Hematopoietic multipotent progenitor cell treated with erythropoietin and hydrocortisone succinate and interleukin-3 and kit ligand, for 8 days (in vitro differentiated cells): ENCODE results near the gene SFXN5.

Source experiments
- DNase-seq: peaks from one replicate; pipeline ENCODE4 v3.0.0-alpha.2; 2015

The SFXN5 gene

DNA sequence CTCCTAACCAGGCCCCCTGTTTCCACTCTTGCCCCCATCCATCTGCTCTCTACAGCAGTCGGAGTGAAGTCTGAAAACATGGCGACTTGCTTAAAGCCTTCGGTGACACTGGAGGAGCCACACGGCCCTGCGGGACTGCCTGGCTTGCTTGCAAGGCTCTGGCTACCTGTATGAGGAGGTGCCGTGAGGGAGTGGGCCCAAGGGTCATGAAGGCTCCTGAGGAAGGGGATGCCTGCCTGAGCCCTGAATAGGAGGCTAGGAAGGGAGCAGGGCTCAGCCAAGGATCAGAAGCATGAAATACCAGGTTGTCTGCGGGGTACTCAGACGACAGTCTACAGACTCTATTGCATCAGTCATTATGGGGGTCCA, 78.8 kb downstream of the SFXN5 start:
- no peak for DNase-seq

DNA sequence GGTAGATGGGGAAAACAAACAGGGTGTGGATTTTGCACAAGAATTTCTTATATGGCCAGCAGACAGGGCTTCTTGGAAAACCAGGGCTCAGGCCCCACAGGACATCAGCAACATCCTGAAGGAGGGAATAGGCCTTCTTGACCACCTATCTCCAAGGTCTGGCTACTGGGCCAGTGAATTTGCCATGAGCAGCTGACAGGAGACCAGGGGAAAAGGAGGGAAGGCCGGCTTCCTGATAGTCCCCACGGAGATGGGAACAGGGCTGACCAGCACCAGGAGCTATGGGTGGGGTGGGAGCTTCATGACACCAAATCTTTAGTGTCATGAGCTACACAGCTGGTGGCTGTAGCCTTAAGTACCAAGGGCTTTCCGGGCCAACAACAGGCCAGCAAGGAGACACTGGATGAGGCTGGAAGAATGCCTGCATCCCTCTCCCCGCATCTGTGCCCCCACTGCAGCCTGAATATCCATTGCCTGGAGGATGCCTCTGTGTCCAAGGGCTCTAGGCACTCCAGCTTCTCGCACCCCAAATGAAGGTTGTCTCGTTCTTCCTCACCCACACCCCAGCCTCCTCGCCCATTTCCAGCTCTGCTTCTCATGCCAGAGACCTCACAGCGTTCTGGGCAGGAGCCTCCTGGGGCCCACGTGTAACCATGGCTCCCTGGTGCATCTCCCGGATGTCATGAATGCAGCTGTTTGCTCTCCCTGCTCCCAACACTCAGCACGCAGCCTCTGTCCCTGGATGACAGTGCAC, 79.4 kb downstream of the SFXN5 start:
- DNase-seq, result no peak

DNA sequence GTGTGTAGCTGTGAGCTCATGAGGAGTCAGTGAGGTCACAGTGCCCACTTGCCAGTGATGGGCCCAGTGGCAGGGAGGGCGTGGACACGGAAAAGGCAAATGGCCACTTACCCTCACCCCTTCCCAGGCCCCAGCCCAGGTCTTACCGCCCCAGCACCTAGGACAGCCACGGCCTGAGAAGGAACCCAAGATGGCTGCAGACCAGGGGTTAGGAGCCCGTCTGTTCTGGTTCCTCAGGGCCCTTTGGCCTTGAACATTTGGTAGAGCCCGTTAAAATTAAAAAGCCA, 80.1 kb downstream of the SFXN5 start:
- no peak for DNase-seq

DNA sequence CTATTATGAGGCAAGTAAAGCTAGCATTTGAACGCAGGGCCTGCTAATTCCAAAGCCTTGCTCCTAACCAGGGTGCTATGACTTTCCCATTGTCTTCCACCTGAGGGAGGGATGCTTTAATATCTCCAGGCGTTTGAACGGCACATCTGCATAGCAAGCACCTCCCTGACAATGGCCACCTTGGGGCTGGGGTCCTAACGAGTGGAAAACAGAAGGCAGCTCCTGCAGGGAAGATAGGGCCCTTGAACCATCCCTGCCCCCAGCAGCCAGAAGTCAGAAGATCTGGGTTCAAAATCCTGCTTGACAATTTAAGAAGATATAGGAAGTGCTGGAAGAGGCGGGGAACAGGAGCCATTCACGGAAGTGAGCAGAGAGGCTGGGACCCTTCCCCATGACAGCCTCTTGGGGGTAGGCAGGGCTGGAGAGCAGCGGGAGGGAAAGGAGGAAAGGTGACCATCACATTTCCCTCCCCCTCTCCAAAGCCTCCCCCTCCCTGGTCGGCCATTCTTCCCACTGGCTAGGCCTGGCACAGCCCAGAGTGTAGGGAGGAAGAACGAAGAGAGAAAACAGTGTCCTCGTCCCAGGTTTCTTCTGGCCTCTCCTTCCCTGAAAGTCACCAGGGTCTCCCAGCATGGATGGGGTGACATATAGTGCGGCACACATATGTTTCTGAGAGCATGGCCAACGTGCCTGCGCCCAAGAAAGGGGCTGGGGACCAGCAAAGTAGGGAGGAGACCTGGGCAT, 80.6 kb downstream of the SFXN5 start:
- no peak for DNase-seq

DNA sequence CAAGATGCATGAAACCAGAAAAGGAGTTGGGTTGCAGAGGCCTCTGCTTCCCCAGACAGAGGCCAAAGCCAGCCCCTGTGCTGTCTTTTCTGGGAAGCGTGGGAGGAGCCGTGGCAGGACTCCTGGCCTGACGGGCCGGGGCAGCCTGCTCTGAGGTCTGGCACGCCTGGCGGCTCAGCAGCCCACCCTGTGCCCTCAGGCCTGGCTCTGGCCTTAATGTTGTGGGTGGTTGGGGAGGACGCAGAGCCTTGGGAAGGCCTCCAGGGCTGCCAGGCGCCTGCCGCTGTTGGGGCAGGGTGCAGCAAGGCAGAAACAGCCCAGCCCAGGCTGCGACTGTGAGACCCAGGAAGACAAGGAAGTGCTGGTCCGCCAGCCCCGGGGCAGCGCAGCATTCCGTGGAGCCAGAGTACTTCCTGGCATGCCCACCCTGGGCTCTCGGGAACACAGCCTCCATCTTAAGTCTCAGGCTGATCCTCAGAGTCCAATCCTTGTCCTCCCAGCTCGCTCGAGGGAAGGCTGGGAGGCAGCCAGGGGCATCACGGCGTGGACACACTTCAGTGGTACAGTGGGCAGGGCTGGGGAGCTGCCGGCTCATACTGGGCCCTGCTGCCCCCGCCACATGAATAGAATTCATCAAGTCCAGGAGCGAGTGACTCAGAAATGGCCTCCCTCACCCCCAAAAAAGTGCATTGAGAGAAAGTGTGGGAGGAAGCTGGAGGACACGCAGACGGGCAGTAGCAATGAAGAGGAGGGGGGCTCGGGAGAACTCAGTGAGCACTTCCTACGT, 81.5 kb downstream of the SFXN5 start:
- no peak for DNase-seq

DNA sequence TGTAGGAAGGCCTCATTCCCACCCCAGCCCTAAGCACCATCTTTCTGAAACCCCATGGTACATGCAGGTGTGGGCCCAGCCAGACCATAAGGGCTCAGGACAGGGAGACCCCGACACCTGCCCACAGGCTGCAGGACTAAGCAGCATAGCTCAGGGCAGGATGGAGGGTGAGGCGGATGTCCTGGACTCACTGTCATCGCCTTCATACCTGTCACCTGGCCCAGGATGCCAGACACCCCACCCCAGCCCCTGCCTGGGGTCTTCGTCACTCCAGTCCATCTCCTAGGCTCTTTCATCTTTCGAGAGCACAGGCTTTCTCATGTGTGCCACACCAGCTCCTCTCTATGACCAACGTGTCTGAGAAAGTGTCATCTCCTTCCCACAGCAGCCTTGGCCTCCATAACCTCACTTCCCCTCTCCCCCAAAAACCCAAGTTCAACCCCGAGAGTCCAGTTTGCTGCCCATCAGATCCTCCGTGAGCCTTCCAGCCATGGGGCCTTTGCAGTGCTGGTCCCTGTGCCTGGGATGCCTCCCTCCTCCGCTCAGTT, 82.7 kb downstream of the SFXN5 start:
- DNase-seq, result no peak

DNA sequence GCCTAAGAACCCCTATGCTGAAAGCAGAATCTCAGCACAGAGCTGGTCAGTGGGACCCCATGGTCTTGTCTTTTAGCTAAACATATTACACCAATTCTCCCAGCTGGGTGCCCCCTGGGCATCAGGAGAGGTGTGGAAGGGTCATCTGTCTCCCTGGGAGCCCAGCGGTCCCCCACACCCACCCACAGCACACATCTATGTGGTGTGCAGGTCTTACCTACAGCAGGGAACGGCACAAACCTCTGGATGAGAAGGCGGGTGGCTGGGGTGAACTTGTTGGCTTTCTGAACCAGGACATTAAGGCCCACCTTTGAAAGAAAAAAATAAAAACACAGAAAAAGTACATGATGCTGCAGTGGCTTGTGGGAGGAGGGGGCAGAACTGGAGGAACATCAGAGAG, 83.5 kb downstream of the SFXN5 start:
- DNase-seq, result no peak

DNA sequence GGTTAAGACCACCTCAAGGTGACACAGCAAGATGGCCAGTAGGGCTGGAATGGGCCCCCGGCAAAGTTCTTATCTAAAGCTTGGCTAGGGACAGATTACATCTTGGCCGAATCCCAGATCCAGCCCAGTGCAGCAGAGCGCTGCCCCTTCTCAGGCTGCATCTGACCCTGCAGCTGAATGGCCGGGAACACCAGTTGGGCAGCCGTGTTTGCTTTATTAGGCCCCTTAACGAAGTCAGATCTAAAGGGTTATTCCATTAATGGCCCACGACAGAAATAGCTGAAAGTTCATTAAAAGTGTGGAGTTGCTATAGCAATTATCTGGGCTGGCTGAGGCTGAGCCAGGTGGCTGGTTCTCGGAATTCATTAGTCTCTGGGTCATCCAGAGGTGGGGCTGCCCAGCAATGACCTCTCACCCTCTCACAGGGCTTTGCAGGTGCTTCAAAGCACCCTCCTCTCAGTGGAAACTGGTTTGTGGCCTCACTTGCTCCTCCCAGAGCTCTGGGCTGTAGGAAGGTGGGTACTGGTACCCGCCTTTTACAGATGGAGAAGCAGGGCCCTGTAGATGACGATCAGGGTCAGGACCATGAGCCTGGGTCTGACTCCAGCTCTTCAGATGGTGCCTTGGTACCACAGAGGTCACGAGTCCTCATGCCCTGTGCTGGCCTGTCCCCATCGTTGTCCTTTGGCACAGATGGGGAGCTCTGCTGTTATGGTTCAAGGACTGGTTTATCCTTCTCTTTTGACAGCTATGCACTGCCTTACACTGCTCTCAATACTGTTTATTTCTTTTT, 85.4 kb downstream of the SFXN5 start:
- DNase-seq, result no peak

DNA sequence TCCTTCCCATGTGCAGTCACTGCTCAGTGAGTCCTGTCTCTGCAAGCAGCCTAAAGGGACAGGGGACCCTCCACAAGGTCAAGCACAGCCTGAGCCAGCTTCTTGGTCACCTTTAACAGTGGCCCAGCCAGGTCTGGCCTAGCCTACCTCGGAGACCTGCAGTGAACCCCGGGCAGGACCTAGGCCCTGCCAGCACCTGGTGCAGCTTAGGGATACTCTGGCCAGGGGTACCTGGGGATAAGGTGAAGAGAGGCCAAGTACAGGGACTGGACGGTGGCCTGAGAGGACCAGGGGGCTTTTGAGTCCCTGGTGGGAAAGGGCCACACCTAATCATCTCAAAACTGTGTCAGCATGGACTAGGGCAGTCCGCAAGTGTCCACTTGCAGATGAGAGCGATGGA, 86.4 kb downstream of the SFXN5 start:
- DNase-seq, result no peak

DNA sequence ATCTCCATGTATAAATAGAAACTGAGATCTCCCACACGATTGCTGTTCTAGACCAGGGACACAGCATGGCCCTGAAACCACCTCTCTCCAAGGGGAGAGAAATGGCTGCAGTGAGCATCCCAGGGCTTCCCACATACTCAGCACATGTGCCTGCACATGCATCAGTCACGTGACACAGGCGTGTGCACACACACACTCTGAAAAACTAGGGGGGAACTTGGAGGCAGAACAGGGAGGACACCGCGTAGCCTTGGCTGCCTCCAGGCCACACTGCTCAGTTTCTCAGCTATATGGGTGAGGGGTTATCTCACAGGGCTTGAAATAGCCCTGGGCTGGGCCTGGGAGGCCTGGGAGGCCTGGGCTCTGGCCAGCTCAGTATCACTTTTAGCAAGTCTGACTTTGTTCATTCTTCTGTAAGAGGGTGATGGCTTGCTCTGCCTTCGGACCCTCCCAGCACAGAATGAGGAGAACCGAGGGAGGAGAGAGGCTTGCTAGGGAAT, 87.3 kb downstream of the SFXN5 start:
- no peak for DNase-seq

DNA sequence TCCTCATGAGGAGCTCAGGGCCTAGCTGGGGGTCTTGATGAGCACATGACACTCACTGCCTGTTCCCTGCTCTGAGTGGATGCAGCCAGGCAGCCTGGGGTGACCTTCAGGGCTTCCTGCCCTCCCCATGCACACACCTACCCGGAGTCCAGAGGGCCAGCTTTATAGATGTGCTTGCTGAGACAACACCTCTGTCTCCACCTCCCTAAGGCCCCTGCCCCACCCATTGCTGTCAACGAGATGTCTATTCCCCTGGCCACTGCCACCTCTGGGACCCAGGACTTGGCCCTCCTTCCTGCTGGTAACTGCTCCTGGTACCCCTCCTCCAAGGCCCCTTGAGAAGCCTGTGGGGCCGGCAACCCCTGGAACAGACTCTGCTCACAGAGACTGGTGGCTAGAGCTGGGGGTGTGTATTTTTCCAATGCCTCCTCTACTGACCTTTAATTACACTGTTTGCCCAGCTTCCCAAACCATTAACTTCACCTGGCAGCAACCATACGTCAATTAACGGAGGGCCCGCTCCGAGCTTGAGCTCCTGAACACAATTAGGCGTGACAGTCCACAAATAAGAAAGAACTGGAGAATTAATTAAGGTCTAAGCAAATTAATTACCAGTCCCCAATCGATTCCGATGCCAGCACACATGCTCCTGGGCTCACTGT, 87.9 kb downstream of the SFXN5 start:
- DNase-seq, result no peak

DNA sequence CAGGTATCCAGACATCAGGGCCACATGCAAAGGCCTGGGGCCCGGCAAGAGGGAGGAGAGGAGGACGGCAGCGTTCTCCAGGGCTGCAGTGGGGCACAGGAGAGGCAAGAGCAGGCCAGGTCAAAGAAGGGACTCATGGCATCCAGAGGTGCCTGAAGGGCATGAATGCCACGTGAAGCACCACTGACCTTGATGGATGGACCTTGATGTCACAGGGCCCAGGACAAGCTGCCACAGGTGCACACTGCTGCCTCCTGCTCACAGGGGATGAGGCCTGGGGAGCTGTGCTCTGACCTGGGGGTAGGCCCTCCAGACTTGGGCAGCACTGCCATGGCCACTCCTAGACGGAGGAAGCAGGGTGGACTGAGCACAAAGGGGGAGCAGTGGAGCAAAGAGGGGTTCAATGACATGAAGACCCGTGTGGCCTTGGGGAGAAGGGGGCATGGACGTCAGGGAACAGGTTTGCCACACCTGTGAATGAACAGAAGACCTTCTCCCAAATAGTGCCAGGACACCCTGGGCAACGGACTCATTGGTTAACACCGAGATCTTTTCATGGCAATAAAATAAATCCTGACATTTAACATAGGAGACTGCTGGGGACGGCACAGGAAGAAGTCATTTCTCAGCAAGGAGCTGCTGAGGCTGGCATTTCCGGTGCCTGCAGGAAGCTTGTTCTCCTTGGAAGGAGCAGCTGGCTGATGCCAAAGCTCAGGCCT, 88.6 kb downstream of the SFXN5 start:
- DNase-seq, result no peak

DNA sequence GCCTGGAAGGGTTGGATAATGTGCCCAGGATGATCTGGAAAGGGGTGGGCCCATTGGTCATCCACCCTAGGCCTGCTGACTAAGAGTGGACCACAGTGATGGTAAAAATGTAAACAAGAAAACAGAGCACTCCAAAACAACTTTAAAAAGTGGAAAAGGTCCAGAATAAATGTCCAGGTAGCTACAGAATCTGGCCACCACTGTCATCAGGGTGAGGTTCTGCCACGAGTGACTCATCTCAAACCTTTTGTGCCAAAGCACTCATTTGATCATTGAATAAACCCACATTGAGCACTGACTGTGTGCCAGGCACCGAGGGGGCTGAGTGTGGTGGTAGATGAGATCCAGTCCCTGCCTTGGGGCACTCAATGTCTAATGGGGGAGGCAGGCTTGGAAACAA, 89.3 kb downstream of the SFXN5 start:
- DNase-seq, result no peak

DNA sequence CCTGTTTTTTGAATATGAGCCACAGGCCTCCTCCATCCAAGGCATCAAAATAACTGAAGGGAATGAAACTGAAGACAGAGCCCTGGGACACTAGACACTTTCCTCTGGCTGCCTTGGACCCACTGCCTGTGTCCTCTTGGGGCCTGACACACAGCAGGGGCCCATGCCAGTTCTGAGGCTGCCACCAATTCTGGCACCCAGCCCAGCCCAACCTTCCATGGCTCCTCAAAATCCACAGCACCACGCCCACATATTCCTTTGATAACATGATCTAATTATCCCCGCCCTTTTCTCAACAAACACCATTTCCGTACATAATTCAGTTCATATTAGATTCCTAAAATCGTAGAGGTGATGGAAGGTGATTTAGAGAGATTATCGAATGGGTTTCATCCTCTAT, 90.0 kb downstream of the SFXN5 start:
- DNase-seq, result peak; percentile 6

DNA sequence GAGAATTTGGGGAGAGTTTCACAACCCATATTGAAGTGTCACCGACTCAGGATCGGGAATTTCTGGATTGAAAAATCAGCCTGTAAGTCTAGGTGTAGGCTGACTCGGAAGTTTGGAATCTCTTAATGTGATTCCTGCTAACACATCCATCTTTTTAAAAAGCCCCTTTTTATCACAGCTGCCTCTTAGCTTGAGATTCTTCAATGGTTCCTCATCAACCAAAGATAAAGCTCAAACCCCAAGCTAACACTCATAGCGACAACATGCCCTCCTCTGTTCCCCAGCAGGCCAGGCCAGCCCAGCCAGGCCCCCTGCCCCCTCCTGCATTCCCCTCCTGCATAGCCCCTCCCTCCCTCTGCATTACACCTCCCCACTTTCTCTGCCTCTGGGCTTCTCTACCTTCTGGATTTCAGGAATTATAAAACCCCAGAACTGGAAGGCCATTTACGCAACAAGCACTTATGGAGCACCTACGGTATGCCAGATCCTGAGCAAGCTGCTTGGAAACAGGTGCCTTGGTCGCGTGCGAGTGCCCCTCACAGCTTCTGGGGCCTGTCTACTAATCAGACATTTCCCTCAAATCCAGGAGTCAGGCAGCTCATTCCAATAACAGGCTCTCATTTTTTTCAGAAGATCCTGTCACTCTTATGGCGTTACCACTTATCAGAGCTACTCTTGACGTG, 90.8 kb downstream of the SFXN5 start:
- DNase-seq, result no peak

DNA sequence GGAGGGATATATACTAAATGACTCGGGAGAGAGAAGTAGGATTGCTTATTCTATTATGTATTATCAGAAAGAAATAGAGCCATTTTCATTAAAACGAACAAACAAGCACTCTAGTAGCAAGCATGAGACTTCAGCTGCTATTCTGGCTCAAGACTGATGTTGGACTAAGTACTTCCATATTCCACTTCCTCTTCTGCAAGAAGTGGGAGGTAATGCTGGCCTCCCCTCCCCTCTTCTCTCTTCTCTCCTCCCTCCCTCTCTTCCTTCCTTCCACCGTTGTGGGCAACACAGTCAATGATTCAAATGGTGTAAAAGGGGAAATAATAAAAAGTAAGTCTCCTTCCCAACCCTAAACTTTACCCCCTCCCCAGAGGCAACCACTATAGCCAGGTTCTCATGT, 91.6 kb downstream of the SFXN5 start:
- DNase-seq, result peak; percentile 4

DNA sequence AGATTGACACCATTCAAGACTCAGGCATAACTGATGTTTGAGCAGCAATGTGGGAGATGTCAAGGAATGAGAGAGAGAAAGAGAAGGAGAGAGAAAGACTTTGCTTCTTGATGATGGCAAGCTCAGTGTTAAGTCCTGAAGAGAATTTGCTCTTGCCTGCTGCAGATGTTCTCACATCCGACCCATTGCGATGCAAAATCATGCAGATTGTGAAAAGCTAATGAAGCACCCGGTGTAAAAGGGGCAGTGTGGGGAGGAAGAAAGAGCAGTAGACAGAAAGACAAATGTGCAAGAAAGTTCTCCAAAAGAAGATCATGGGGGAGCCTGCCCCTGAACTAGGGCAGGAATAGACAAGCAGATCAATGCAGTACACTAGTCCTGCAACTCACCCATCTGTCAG, 96.5 kb downstream of the SFXN5 start:
- no peak for DNase-seq

DNA sequence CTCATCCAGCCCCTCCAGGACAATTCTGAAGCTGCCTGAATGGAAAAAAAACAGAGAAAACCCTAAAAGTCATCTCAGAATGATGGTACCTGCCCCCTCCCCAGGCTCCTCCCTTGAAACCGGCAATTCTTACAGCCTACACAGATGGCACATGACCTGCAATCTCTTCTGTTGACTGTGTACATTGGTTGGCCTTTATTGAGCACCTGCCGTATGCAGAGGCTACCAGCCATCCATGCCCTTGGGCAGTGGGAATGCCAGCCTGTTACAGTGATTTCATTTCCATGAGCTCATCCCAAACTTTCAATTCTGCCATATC, 97.1 kb downstream of the SFXN5 start:
- no peak for DNase-seq

DNA sequence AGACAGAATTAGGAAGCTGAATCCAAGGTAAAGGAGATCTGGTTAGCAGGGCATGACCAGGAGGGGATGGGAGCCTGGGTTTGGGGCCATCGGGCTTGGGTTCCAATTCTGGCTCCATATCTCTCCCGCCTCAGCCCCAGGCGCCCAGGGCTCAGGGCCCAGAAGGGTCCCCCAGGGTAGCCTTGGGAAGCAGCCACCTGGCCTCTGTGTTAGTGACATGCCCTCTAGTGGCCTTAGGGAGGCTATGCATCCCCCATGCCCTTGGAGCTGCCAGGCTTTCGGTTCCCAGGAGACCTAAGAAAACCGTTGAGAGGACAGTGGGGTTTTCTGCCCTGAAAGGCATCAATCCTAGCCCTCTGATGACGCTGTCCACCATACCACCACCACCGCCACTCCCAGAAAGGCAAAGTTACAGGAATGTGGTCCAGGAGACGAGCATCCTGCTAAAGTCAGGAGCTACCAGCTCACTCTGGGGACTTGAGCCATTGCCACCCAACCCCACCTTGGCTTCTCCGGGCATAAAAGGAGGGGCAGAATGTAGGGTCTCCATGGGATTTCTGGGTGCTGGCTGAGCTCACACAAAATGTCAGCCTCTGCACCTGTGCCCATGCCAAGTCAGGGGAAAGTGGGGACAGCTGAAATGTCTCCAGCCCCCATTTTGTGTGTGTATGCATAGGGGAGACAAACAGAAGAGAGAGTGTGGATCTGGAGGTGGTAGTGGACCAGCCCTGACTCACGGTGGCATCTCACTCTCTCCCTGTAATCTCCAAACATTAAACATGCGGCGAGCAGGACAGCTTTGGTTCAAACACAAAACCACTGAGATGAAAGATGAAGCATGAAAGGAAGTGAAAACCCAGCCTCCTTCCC, 97.7 kb downstream of the SFXN5 start:
- DNase-seq, result peak; percentile 58

DNA sequence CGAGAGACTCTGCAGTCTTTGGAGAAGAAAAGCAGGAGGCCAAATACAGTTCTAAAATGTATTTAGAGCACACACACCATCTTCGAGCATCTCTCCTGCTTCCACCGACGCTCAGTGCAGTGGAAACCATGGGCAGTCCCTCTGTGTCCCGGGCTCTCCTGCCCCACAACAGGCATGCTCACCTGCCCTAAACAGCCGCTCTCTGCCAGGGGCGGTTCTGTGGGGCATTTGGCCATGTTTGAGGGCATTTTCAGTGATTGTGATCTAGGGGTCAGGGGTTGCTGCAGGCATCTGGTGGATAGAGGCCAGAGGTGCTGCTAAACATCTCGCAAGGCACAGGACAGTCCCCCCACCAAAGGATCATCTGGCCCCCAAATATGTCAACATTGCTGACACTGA, 98.4 kb downstream of the SFXN5 start:
- no peak for DNase-seq
